ENCODE measurements around the gene AFF3. TPM values are rescaled to one million over a fixed set of nuclear protein-coding genes. Genes with fewer than 3 reads are reported as not detected.

AFF3 gene
- 10 to 100 TPM; 10.8 to 16.2 TPM for total RNA-seq

- no peak for TF ChIP-seq CTCF (IDR thresholded peaks at IDR 0.05)
- DNase-seq (ENCODE audit: low spot score), result no peak
- Histone ChIP-seq H3K4me1 (no peaks in the 10 kb centered on the region), H3K27me3 (no peaks in the 10 kb centered on the region), H3K36me3 (no peaks in the 10 kb centered on the region), H3K27ac (no peak within 1 kb of the TSS), H3K9me3 (no peaks in the 10 kb centered on the region), H3K4me3 (no peak within 1 kb of the TSS)
These were observed at the start of gene AFF3 for GRCh38 chr2:100142393-100142792. Gene AFF3, minus strand, starts transcription at chr2:100142590. Its CDS starts 38,136 bp downstream, at chr2:100104454.

- H3K4me3 ChIP-seq, result no peak overlapping the region
- no peaks in the 10 kb centered on the region for H3K9me3 ChIP-seq
- no peaks in the 10 kb centered on the region for H3K27me3 ChIP-seq
- H3K36me3 ChIP-seq, result no peaks in the 10 kb centered on the region
- no peak for DNase-seq (ENCODE audit: low spot score)
- peaks cover 0 to 21% of the 10 kb centered on the region in 2 donors for H3K4me1 ChIP-seq
- no peak overlapping the region for H3K27ac ChIP-seq
- TF ChIP-seq CTCF (IDR thresholded peaks at IDR 0.05), result no peak
These were observed 47.0 kb upstream of the AFF3 start for GRCh38 chr2:100189387-100189786.

GRCh38 chr2:100188326-100188725 is 45.9 kb upstream of the AFF3 start:
- Histone ChIP-seq H3K4me1 (peaks cover 0 to 15% of the 10 kb centered on the region in 2 donors), H3K27ac (no peak overlapping the region), H3K36me3 (no peaks in the 10 kb centered on the region), H3K4me3 (no peak overlapping the region), H3K9me3 (no peaks in the 10 kb centered on the region), H3K27me3 (no peaks in the 10 kb centered on the region)
- DNase-seq (ENCODE audit: low spot score), result no peak
- TF ChIP-seq CTCF (IDR thresholded peaks at IDR 0.05), result no peak

GRCh38 chr2:100186126-100186525 is 43.7 kb upstream of the AFF3 start:
- Histone ChIP-seq H3K27ac (no peak overlapping the region), H3K27me3 (no peaks in the 10 kb centered on the region), H3K4me3 (no peak overlapping the region), H3K9me3 (no peaks in the 10 kb centered on the region), H3K36me3 (no peaks in the 10 kb centered on the region), H3K4me1 (peaks cover 0 to 6% of the 10 kb centered on the region in 2 donors)
- no peak for DNase-seq (ENCODE audit: low spot score)
- TF ChIP-seq CTCF (IDR thresholded peaks at IDR 0.05), result no peak

- Histone ChIP-seq H3K27me3 (no peaks in the 10 kb centered on the region), H3K4me3 (no peak overlapping the region), H3K4me1 (peaks cover 0 to 6% of the 10 kb centered on the region in 2 donors), H3K9me3 (no peaks in the 10 kb centered on the region), H3K36me3 (no peaks in the 10 kb centered on the region), H3K27ac (no peak overlapping the region)
- no peak for TF ChIP-seq CTCF (IDR thresholded peaks at IDR 0.05)
- DNase-seq (ENCODE audit: low spot score), result no peak
These were observed 43.1 kb upstream of the AFF3 start for GRCh38 chr2:100185516-100185915.

- Histone ChIP-seq H3K36me3 (no peaks in the 10 kb centered on the region), H3K9me3 (no peaks in the 10 kb centered on the region), H3K4me1 (peaks cover 0 to 6% of the 10 kb centered on the region in 2 donors), H3K27ac (no peak overlapping the region), H3K4me3 (no peak overlapping the region), H3K27me3 (no peaks in the 10 kb centered on the region)
- no peak for DNase-seq (ENCODE audit: low spot score)
- TF ChIP-seq CTCF (IDR thresholded peaks at IDR 0.05), result no peak
These were observed 42.7 kb upstream of the AFF3 start for GRCh38 chr2:100185105-100185504.
